AG09309 (cell line): Measurements from ENCODE around the gene BAHCC1.

ENCODE experiments used
- DNase-seq: peaks from one replicate; pipeline ENCODE4 v3.0.0-alpha.2; 2010; ENCODE audit warnings: low read depth
- H3K4me3 ChIP-seq: 2 replicates; pipeline ENCODE4 v1.5.1; 2011; ENCODE audit warnings: mild to moderate bottlenecking, low read depth, low read length, moderate library complexity; ENCODE audit not compliant: control insufficient read depth
- CTCF ChIP-seq: IDR thresholded peaks from 2 replicates; pipeline ENCODE4 v1.5.1; 2011; ENCODE audit warnings: mild to moderate bottlenecking, low read depth, low read length, inconsistent platforms; ENCODE audit not compliant: insufficient read depth, control insufficient read depth; ENCODE audit errors: missing control alignments

BAHCC1 gene

GRCh38 chr17:81448442-81448841 lies 53.2 kb downstream of the BAHCC1 start:
- no peak for DNase-seq
- H3K4me3 ChIP-seq = no peak overlapping the region
- no peak for TF ChIP-seq CTCF

GRCh38 chr17:81448950-81449349 lies 53.7 kb downstream of the BAHCC1 start:
- no peak for DNase-seq
- H3K4me3 ChIP-seq = no peak overlapping the region

GRCh38 chr17:81449351-81449750 lies 54.1 kb downstream of the BAHCC1 start:
- no peak overlapping the region for H3K4me3 ChIP-seq
- no peak for DNase-seq
- TF ChIP-seq CTCF = no peak

More at GRCh38 chr17:81448950-81449349, 53.7 kb downstream of the BAHCC1 start:
- TF ChIP-seq CTCF = no peak

GRCh38 chr17:81451823-81452222 lies 56.6 kb downstream of the BAHCC1 start:
- no peak for DNase-seq
- no peak overlapping the region for H3K4me3 ChIP-seq
- no peak for TF ChIP-seq CTCF

- TF ChIP-seq CTCF = no peak
- no peak for DNase-seq
- no peak overlapping the region for H3K4me3 ChIP-seq
Observed at GRCh38 chr17:81452551-81452950, 57.3 kb downstream of the BAHCC1 start.

- DNase-seq = no peak
- H3K4me3 ChIP-seq = no peak overlapping the region
- TF ChIP-seq CTCF = no peak
Observed at GRCh38 chr17:81453076-81453475, 57.8 kb downstream of the BAHCC1 start.

GRCh38 chr17:81453712-81454111 lies 58.5 kb downstream of the BAHCC1 start:
- DNase-seq = no peak
- no peak for TF ChIP-seq CTCF
- no peak overlapping the region for H3K4me3 ChIP-seq
